ENCODE results near the gene KIF14. TPM values are rescaled to one million over a fixed set of nuclear protein-coding genes. Genes with fewer than 3 reads are reported as not detected.

The KIF14 gene
- total and polyA plus RNA-seq, 2 of the 8 experiments (the other 6 are each of a cell fraction or from before 2014, with no cell fraction given), result 2.6 to 23.3 TPM

DNA sequence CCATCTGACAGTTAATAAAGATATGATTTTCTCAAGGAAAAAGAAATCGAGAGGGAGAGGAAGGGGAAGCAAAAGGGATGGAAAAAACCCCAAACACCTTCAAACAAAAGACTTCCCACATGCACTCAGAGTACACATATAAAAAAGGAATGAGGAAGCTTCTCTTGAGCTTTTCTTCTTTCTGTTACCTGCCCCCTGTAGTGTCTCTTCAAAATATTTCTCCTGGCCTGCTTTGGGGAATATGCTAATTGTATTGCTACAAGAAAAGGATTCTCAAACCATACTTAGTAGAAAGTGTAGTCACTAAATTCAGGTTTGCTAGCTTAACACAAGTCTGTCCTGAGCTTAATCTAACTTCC is 58.7 kb downstream of the KIF14 start:
- Histone ChIP-seq H3K4me1 (replicated peaks in 1 of 4; ENCODE audit: control insufficient read depth in 3 of 4, insufficient read depth in 4 of 4, low read length in 3 of 4) (peaks cover 0 to 4% (median 1%) of the 10 kb centered on the region in 4 experiments; a peak in 2 of 7 replicates), H2AK5ac (ENCODE audit: low read depth, low read length) (no peak overlapping the region), H4K8ac (ENCODE audit: extremely low read depth, insufficient read depth, low read length) (no peak overlapping the region), H3K4me2 (ENCODE audit: insufficient read depth in 1 of 2, low read depth in 2 of 2, low read length in 2 of 2) (peak overlapping the region in 1 of 2 experiments; percentile 22; a peak in 1 of 4 replicates), H3K36me3 (ENCODE audit: control insufficient read depth in 2 of 4, insufficient read depth in 4 of 4, low read length in 3 of 4) (peaks cover 7 to 33% (median 19%) of the 10 kb centered on the region in 4 experiments), H3K4me3 (ENCODE audit: extremely low read depth in 1 of 4, insufficient read depth in 2 of 4, low read depth in 3 of 4, low read length in 4 of 4) (no peak overlapping the region; a peak in 1 of 8 replicates), H2BK120ac (replicated peaks; ENCODE audit: low read depth, low read length) (no peak overlapping the region), H3K79me2 (ENCODE audit: control insufficient read depth in 1 of 2, insufficient read depth in 2 of 2, low read length in 2 of 2) (no peaks in the 10 kb centered on the region), H3K23ac (ENCODE audit: insufficient read length) (no peak overlapping the region), H2BK15ac (ENCODE audit: low read length) (no peak overlapping the region), H2BK12ac (ENCODE audit: low read depth, low read length) (no peak overlapping the region), H2AFZ (ENCODE audit: low read length) (no peak overlapping the region), H4K20me1 (replicated peaks in 1 of 2; ENCODE audit: control insufficient read depth in 1 of 2, insufficient read depth in 2 of 2, low read length in 2 of 2) (no peaks in the 10 kb centered on the region), H3K18ac (ENCODE audit: extremely low read depth, low read length) (no peak overlapping the region), H3K4ac (replicated peaks; ENCODE audit: insufficient read length, low read depth, low read length) (no peak overlapping the region), H2BK5ac (ENCODE audit: low read depth, low read length) (no peak overlapping the region), H3K14ac (ENCODE audit: insufficient read length) (no peak overlapping the region), H4K5ac (ENCODE audit: insufficient read length, low read depth, low read length) (no peak overlapping the region), H2BK20ac (ENCODE audit: low read length) (no peak overlapping the region), H3K9ac (replicated peaks in 1 of 4; ENCODE audit: extremely low read depth in 1 of 4, low read depth in 3 of 4, low read length in 3 of 4) (no peak overlapping the region), H3K23me2 (ENCODE audit: low read depth, low read length) (no peaks in the 10 kb centered on the region; the same call in 1 of the 2 replicates), H3K27ac (ENCODE audit: low read depth, low read length) (no peak overlapping the region), H4K91ac (replicated peaks; ENCODE audit: insufficient read length, low read length) (no peak overlapping the region), H3K56ac (replicated peaks; ENCODE audit: insufficient read length, low read depth, low read length) (no peak overlapping the region), H3K27me3 (replicated peaks in 1 of 4; ENCODE audit: control insufficient read depth in 3 of 4, extremely low read depth in 1 of 4, insufficient read depth in 3 of 4, low read length in 3 of 4) (no peaks in the 10 kb centered on the region), H3K9me3 (ENCODE audit: insufficient read depth in 2 of 2, low read depth in 1 of 2, low read length in 1 of 2) (no peaks in the 10 kb centered on the region), H3K79me1 (ENCODE audit: low read depth, low read length) (no peaks in the 10 kb centered on the region)
- DNase-seq (ENCODE audit: low read depth in 1 of 2, low spot score in 2 of 2), result no peak
- FAIRE-seq, result peak; percentile 13
- CTCF ChIA-PET (ENCODE audit: partially characterized antibody), result interaction anchor here (1.0 to 5.5 kb wide), 5 partner anchors 12 to 282 kb away, joined by 3 to 36 read pairs (median 3); no protein-coding TSS in a partner anchor
- 60% methylated on average over 1 of the region's 1 CpG; no CpG with 5 or more reads in 1 of the 2 experiments for WGBS, 2 experiments (ENCODE audit: extremely low coverage in 1 of 2, insufficient coverage in 1 of 2, insufficient read length in 1 of 2, insufficient replicate concordance in 2 of 2, low coverage in 1 of 2, low lambda C conversion rate in 2 of 2, missing lambda C conversion rate in 1 of 2)
- POLR2A ChIA-PET (ENCODE audit: partially characterized antibody), result interaction anchor here (1.7 kb wide), 1 partner anchor 11 kb away, joined by 3 read pairs; no protein-coding TSS in a partner anchor

All from H1 (cell line).